HEK293 (cell line): ENCODE measurements around the gene NEUROG3.

ENCODE experiments used
- CTCF ChIP-seq: fragments of 450-650 bp; formaldehyde crosslinking; IDR thresholded peaks from 2 replicates; pipeline ENCODE4 v1.5.1; 2016; ENCODE audit warnings: missing biosample characterization, missing genetic modification characterization
- YY1 ChIP-seq: fragments of 450-650 bp; formaldehyde crosslinking; IDR thresholded peaks from 2 replicates; pipeline ENCODE4 v1.5.1; 2018; ENCODE audit warnings: missing biosample characterization, missing genetic modification characterization
- ZFP37 ChIP-seq: fragments of 450-650 bp; formaldehyde crosslinking; IDR thresholded peaks from 2 replicates; pipeline ENCODE4 v1.5.1; 2016; ENCODE audit warnings: missing biosample characterization, missing genetic modification characterization
- ZNF114 ChIP-seq: fragments of 450-650 bp; formaldehyde crosslinking; IDR thresholded peaks from 2 replicates; pipeline ENCODE4 v1.5.0; 2017; ENCODE audit warnings: missing biosample characterization, missing genetic modification characterization
- ZNF202 ChIP-seq: fragments of 450-650 bp; formaldehyde crosslinking; IDR thresholded peaks from 2 replicates; pipeline ENCODE4 v1.5.1; 2016; ENCODE audit warnings: missing biosample characterization, missing genetic modification characterization, borderline replicate concordance
- ZNF677 ChIP-seq: fragments of 450-650 bp; IDR thresholded peaks from 2 replicates; pipeline ENCODE4 v1.5.0; 2018; ENCODE audit warnings: missing biosample characterization, mild to moderate bottlenecking, missing genetic modification characterization, moderate library complexity
- ZNF843 ChIP-seq: fragments of 450-650 bp; formaldehyde crosslinking; IDR thresholded peaks from 2 replicates; pipeline ENCODE4 v1.5.1; 2016; ENCODE audit warnings: missing biosample characterization, missing genetic modification characterization

- TF ChIP-seq ZNF677 (no peak), ZNF843 (tag by site-specific recombination) (no peak), ZNF114 (tag by site-specific recombination) (no peak), CTCF (tag by site-specific recombination) (no peak), YY1 (tag by site-specific recombination) (no peak), ZNF202 (no peak), ZFP37 (no peak)
These were observed 6.3 kb upstream of the NEUROG3 start for GRCh38 chr10:69579464-69580060.
